Neuronal stem cell (in vitro differentiated cells): Measurements from ENCODE around the gene PNLIPRP3.

Experiments used
- DNase-seq: peaks from one replicate; pipeline ENCODE4 v3.0.0-alpha.2; 2013; ENCODE audit warnings: low spot score
- H2AFZ ChIP-seq: one replicate; pipeline ENCODE4 v1.6.1; 2013; ENCODE audit warnings: mild to moderate bottlenecking, low read length, inconsistent platforms
- H2AK5ac ChIP-seq: 2 replicates; pipeline ENCODE4 v1.6.1; 2013; ENCODE audit warnings: low read depth, mild to moderate bottlenecking, inconsistent platforms, low read length, moderate library complexity, mixed read lengths
- H2BK120ac ChIP-seq: 2 replicates; pipeline ENCODE4 v1.6.1; 2013; ENCODE audit warnings: low read depth, mild to moderate bottlenecking, inconsistent platforms, low read length, moderate library complexity, mixed read lengths
- H2BK12ac ChIP-seq: one replicate; pipeline ENCODE4 v1.6.1; 2013; ENCODE audit warnings: low read length, inconsistent platforms
- H2BK15ac ChIP-seq: 2 replicates; pipeline ENCODE4 v1.6.1; 2013; ENCODE audit warnings: mild to moderate bottlenecking, low read length, inconsistent platforms, mixed read lengths
- H2BK5ac ChIP-seq: one replicate; pipeline ENCODE4 v1.6.1; 2013; ENCODE audit warnings: inconsistent platforms, mild to moderate bottlenecking, low read length, moderate library complexity
- H3K14ac ChIP-seq: one replicate; pipeline ENCODE4 v1.6.1; 2013; ENCODE audit warnings: low read length, inconsistent platforms
- H3K18ac ChIP-seq: 2 replicates; pipeline ENCODE4 v1.6.1; 2013; ENCODE audit warnings: low read length, inconsistent platforms
- H3K23ac ChIP-seq: 2 replicates; pipeline ENCODE4 v1.6.1; 2013; ENCODE audit warnings: low read depth, mild to moderate bottlenecking, mixed read lengths, low read length, inconsistent platforms; ENCODE audit not compliant: poor library complexity
- H3K27ac ChIP-seq: replicated peaks from 3 replicates; pipeline ENCODE4 v1.5.1; 2013; ENCODE audit warnings: low read length, inconsistent platforms
- H3K27me3 ChIP-seq, 3 experiments: 2 replicates each; pipeline ENCODE4 v1.6.1; 2013; ENCODE audit warnings: low read length in 3 of 3, mild to moderate bottlenecking in 2 of 3, inconsistent platforms in 1 of 3, low read depth in 1 of 3, mixed read lengths in 1 of 3, moderate library complexity in 1 of 3; ENCODE audit not compliant: control insufficient read depth in 3 of 3, insufficient read depth in 3 of 3
- H3K36me3 ChIP-seq, 2 donors: replicated peaks in 1 of 2; 2 replicates each; pipeline ENCODE4 v1.6.1; 2013; ENCODE audit warnings: low read length in 2 of 2; ENCODE audit not compliant: control insufficient read depth in 2 of 2, insufficient read depth in 2 of 2
- H3K4ac ChIP-seq: 2 replicates; pipeline ENCODE4 v1.6.1; 2013; ENCODE audit warnings: inconsistent platforms, mild to moderate bottlenecking, low read length, moderate library complexity
- H3K4me1 ChIP-seq, 2 donors: 1 replicate in 1 of 2; 2 replicates in 1 of 2; pipeline ENCODE4 v1.6.1; 2013; ENCODE audit warnings: low read length in 2 of 2, low read depth in 1 of 2; ENCODE audit not compliant: control insufficient read depth in 2 of 2, insufficient read depth in 1 of 2
- H3K4me2 ChIP-seq: one replicate; pipeline ENCODE4 v1.6.1; 2013; ENCODE audit warnings: mild to moderate bottlenecking, low read length, inconsistent platforms; ENCODE audit not compliant: insufficient read depth, poor library complexity, severe bottlenecking
- H3K4me3 ChIP-seq, 2 donors: 2 replicates each; pipeline ENCODE4 v1.5.1; 2013; ENCODE audit warnings: low read length in 2 of 2, mild to moderate bottlenecking in 2 of 2, inconsistent platforms in 1 of 2, moderate library complexity in 1 of 2
- H3K79me1 ChIP-seq: one replicate; pipeline ENCODE4 v1.6.1; 2013; ENCODE audit warnings: low read depth, mild to moderate bottlenecking, inconsistent platforms, low read length, moderate library complexity
- H3K9ac ChIP-seq: one replicate; pipeline ENCODE4 v1.6.1; 2013; ENCODE audit warnings: mild to moderate bottlenecking, low read depth, low read length, inconsistent platforms; ENCODE audit not compliant: poor library complexity
- H3K9me3 ChIP-seq, 2 donors: replicated peaks in 1 of 2; 2 replicates each; pipeline versions ENCODE3 to v1.6.1; 2013; ENCODE audit warnings: low read length in 2 of 2, mild to moderate bottlenecking in 2 of 2, inconsistent platforms in 1 of 2, low read depth in 1 of 2, mixed read lengths in 1 of 2, moderate library complexity in 1 of 2; ENCODE audit not compliant: control insufficient read depth in 2 of 2, insufficient read depth in 1 of 2
- H4K8ac ChIP-seq: one replicate; pipeline ENCODE4 v1.6.1; 2013; ENCODE audit warnings: low read depth, mild to moderate bottlenecking, inconsistent platforms, low read length, moderate library complexity
- H4K91ac ChIP-seq: one replicate; pipeline ENCODE4 v1.6.1; 2013; ENCODE audit warnings: low read length, low read depth, mild to moderate bottlenecking, inconsistent platforms; ENCODE audit not compliant: poor library complexity
- WGBS, 2 donors: extraction: QIAGEN DNeasy Blood & Tissue Kit; methylation state at CpG; one replicate each; pipeline ENCODE4 v1.1.7; 2013; ENCODE audit warnings: missing lambda C conversion rate in 2 of 2, mixed read lengths in 1 of 2; ENCODE audit not compliant: insufficient read length in 2 of 2, insufficient replicate concordance in 1 of 2; ENCODE audit errors: extremely low coverage in 2 of 2; 5-methylcytosine and 5-hydroxymethylcytosine counted together

PNLIPRP3 gene

GRCh38 chr10:116486770-116487448 lies 59.3 kb downstream of the PNLIPRP3 start:
- Histone ChIP-seq H3K9me3 (no peaks in the 10 kb centered on the region), H2BK15ac (no peak overlapping the region), H3K4me2 (no peak overlapping the region), H2BK5ac (no peak overlapping the region), H3K23ac (no peak overlapping the region), H3K27me3 (no peaks in the 10 kb centered on the region), H3K4ac (no peak overlapping the region), H2BK12ac (no peak overlapping the region), H2BK120ac (no peak overlapping the region), H3K4me3 (no peak overlapping the region), H4K91ac (no peak overlapping the region), H3K18ac (no peak overlapping the region), H3K9ac (no peak overlapping the region), H3K36me3 (no peaks in the 10 kb centered on the region), H4K8ac (no peak overlapping the region), H2AFZ (no peak overlapping the region), H3K14ac (no peak overlapping the region), H2AK5ac (no peak overlapping the region), H3K4me1 (peaks cover 0 to 3% of the 10 kb centered on the region in 2 donors), H3K27ac (no peak overlapping the region), H3K79me1 (no peaks in the 10 kb centered on the region)
- no CpG with 5 or more reads among the region's 7 CpGs for WGBS, 2 donors
- no peak for DNase-seq

- H3K18ac ChIP-seq: no peak overlapping the region
- DNase-seq: no peak
- no peak overlapping the region for H2BK15ac ChIP-seq
- H4K91ac ChIP-seq: no peak overlapping the region
- H4K8ac ChIP-seq: no peak overlapping the region
- H3K27me3 ChIP-seq: no peaks in the 10 kb centered on the region
- peaks cover 0 to 3% of the 10 kb centered on the region in 2 donors for H3K4me1 ChIP-seq
- no peak overlapping the region for H2BK5ac ChIP-seq
- H3K14ac ChIP-seq: no peak overlapping the region
- WGBS, 2 donors: no CpG with 5 or more reads among the region's 1 CpG
- no peak overlapping the region for H3K4me2 ChIP-seq
- H2BK120ac ChIP-seq: no peak overlapping the region
- H3K23ac ChIP-seq: no peak overlapping the region
- no peak overlapping the region for H3K9ac ChIP-seq
- no peaks in the 10 kb centered on the region for H3K9me3 ChIP-seq
- H3K4me3 ChIP-seq: no peak overlapping the region
- no peak overlapping the region for H2AK5ac ChIP-seq
- no peaks in the 10 kb centered on the region for H3K36me3 ChIP-seq
- H2BK12ac ChIP-seq: no peak overlapping the region
- no peaks in the 10 kb centered on the region for H3K79me1 ChIP-seq
- H3K27ac ChIP-seq: no peak overlapping the region
- no peak overlapping the region for H3K4ac ChIP-seq
- no peak overlapping the region for H2AFZ ChIP-seq
These were observed 60.1 kb downstream of the PNLIPRP3 start for GRCh38 chr10:116487522-116488430.

GRCh38 chr10:116489460-116489859 lies 61.8 kb downstream of the PNLIPRP3 start:
- H3K14ac ChIP-seq: no peak overlapping the region
- no peaks in the 10 kb centered on the region for H3K27me3 ChIP-seq
- DNase-seq: no peak
- H3K36me3 ChIP-seq: no peaks in the 10 kb centered on the region
- no peak overlapping the region for H3K4ac ChIP-seq
- H3K4me3 ChIP-seq: no peak overlapping the region
- H2BK120ac ChIP-seq: no peak overlapping the region
- H2AK5ac ChIP-seq: no peak overlapping the region
- no peak overlapping the region for H3K27ac ChIP-seq
- H3K79me1 ChIP-seq: no peaks in the 10 kb centered on the region
- H4K91ac ChIP-seq: no peak overlapping the region
- no peak overlapping the region for H3K23ac ChIP-seq
- WGBS, 2 donors: no CpG with 5 or more reads among the region's 2 CpGs
- no peak overlapping the region for H2BK12ac ChIP-seq
- no peak overlapping the region for H3K9ac ChIP-seq
- H3K18ac ChIP-seq: no peak overlapping the region
- H3K4me2 ChIP-seq: no peak overlapping the region
- no peak overlapping the region for H2BK5ac ChIP-seq
- no peaks in the 10 kb centered on the region for H3K9me3 ChIP-seq
- H4K8ac ChIP-seq: no peak overlapping the region
- H2BK15ac ChIP-seq: no peak overlapping the region
- H2AFZ ChIP-seq: no peak overlapping the region
- peaks cover 0 to 3% of the 10 kb centered on the region in 2 donors for H3K4me1 ChIP-seq

GRCh38 chr10:116490028-116490662 lies 62.5 kb downstream of the PNLIPRP3 start:
- H3K9me3 ChIP-seq: no peaks in the 10 kb centered on the region
- H2BK15ac ChIP-seq: no peak overlapping the region
- no peak overlapping the region for H3K9ac ChIP-seq
- no peak for DNase-seq
- no peak overlapping the region for H2AFZ ChIP-seq
- H4K8ac ChIP-seq: no peak overlapping the region
- no peaks in the 10 kb centered on the region for H3K27me3 ChIP-seq
- H3K27ac ChIP-seq: no peak overlapping the region
- H3K4me1 ChIP-seq: peaks cover 0 to 3% of the 10 kb centered on the region in 2 donors
- no peak overlapping the region for H2BK5ac ChIP-seq
- no peaks in the 10 kb centered on the region for H3K79me1 ChIP-seq
- H3K4me3 ChIP-seq: no peak overlapping the region
- H4K91ac ChIP-seq: no peak overlapping the region
- no peak overlapping the region for H3K14ac ChIP-seq
- WGBS, 2 donors: no CpG with 5 or more reads among the region's 2 CpGs
- no peak overlapping the region for H3K4me2 ChIP-seq
- no peak overlapping the region for H3K23ac ChIP-seq
- no peak overlapping the region for H2AK5ac ChIP-seq
- H2BK12ac ChIP-seq: no peak overlapping the region
- no peak overlapping the region for H3K18ac ChIP-seq
- H2BK120ac ChIP-seq: no peak overlapping the region
- no peak overlapping the region for H3K4ac ChIP-seq
- H3K36me3 ChIP-seq: no peaks in the 10 kb centered on the region
